GM23338 (cell line): ENCODE data around the gene HAS3. TPM values are rescaled to one million over a fixed set of nuclear protein-coding genes. Genes with fewer than 3 reads are reported as not detected.

Experiments
- ATAC-seq: fragments of 200-7000 bp; cut with Tn5 transposase; 3 replicates; pipeline ENCODE4 v1.9.1; 2020
- DNase-seq: peaks from one replicate; pipeline ENCODE4 v3.0.0-alpha.2; 2015; ENCODE audit warnings: low spot score
- H2AFZ ChIP-seq: fragments of 200-600 bp; sonication (generic); 2 replicates; pipeline ENCODE4 v1.8.0; 2016; ENCODE audit warnings: antibody characterized with exemption, mild to moderate bottlenecking, moderate library complexity
- H3F3A ChIP-seq: fragments of 200-600 bp; sonication (generic); replicated peaks from 2 replicates; pipeline ENCODE4 v1.8.0; 2017; ENCODE audit warnings: antibody characterized with exemption, mixed run types, low read depth
- H3K27ac ChIP-seq: fragments of 200-600 bp; sonication (generic); 2 replicates; pipeline ENCODE4 v1.6.1; 2016; ENCODE audit warnings: low read depth
- H3K27me3 ChIP-seq: fragments of 200-600 bp; sonication (generic); 2 replicates; pipeline ENCODE4 v1.8.0; 2016; ENCODE audit warnings: mild to moderate bottlenecking, mixed run types, moderate library complexity; ENCODE audit not compliant: insufficient read depth
- H3K36me3 ChIP-seq: fragments of 200-600 bp; sonication (generic); 2 replicates; pipeline ENCODE4 v1.8.0; 2016; ENCODE audit warnings: mild to moderate bottlenecking; ENCODE audit not compliant: insufficient read depth
- H3K4me1 ChIP-seq: fragments of 200-600 bp; sonication (generic); 2 replicates; pipeline ENCODE4 v1.8.0; 2016; ENCODE audit warnings: mild to moderate bottlenecking, moderate library complexity; ENCODE audit not compliant: insufficient read depth
- H3K4me2 ChIP-seq: fragments of 200-600 bp; sonication (generic); 2 replicates; pipeline ENCODE4 v1.7.1; 2017; ENCODE audit warnings: mixed run types
- H3K4me3 ChIP-seq: fragments of 200-600 bp; sonication (generic); 2 replicates; pipeline ENCODE4 v1.6.1; 2016; ENCODE audit warnings: mixed run types
- H3K79me2 ChIP-seq: fragments of 200-600 bp; sonication (generic); replicated peaks from 2 replicates; pipeline ENCODE4 v1.8.0; 2017; ENCODE audit warnings: mild to moderate bottlenecking; ENCODE audit not compliant: insufficient read depth
- H3K9me2 ChIP-seq: fragments of 200-600 bp; sonication (generic); 2 replicates; pipeline ENCODE4 v1.8.0; 2017; ENCODE audit not compliant: insufficient read depth
- H4K20me1 ChIP-seq: fragments of 200-600 bp; sonication (generic); replicated peaks from 2 replicates; pipeline ENCODE4 v1.8.0; 2017; ENCODE audit warnings: mild to moderate bottlenecking; ENCODE audit not compliant: insufficient read depth
- H3K27ac Mint-ChIP-seq: 2 replicates; pipeline ENCODE4 v1.8.0; 2020; ENCODE audit warnings: inconsistent platforms, mild to moderate bottlenecking, moderate library complexity, mixed read lengths
- H3K27me3 Mint-ChIP-seq: 3 replicates; pipeline ENCODE4 v1.8.0; 2022; ENCODE audit warnings: low read depth, mild to moderate bottlenecking, moderate library complexity, mixed read lengths, inconsistent platforms; ENCODE audit not compliant: insufficient read depth, poor library complexity
- H3K36me3 Mint-ChIP-seq: 3 replicates; pipeline ENCODE4 v1.8.0; 2021; ENCODE audit warnings: low read depth, mild to moderate bottlenecking, inconsistent platforms, moderate library complexity, mixed read lengths
- H3K4me1 Mint-ChIP-seq: 3 replicates; pipeline ENCODE4 v1.8.0; 2020; ENCODE audit warnings: mild to moderate bottlenecking, inconsistent platforms, mixed read lengths
- H3K4me3 Mint-ChIP-seq: 3 replicates; pipeline ENCODE4 v1.8.0; 2021; ENCODE audit warnings: moderate library complexity, mild to moderate bottlenecking, inconsistent platforms, mixed read lengths
- H3K9me3 Mint-ChIP-seq: 3 replicates; pipeline ENCODE4 v1.8.0; 2020; ENCODE audit warnings: moderate library complexity, mild to moderate bottlenecking, inconsistent platforms, mixed read lengths
- EZH2 ChIP-seq: fragments of 200-600 bp; sonication (generic); IDR thresholded peaks from one replicate; pipeline ENCODE4 v1.8.0; 2017; ENCODE audit warnings: antibody characterized with exemption, mild to moderate bottlenecking, low read depth; ENCODE audit not compliant: unreplicated experiment
- EZH2phosphoT487 ChIP-seq: fragments of 200-600 bp; sonication (generic); IDR thresholded peaks from one replicate; pipeline ENCODE4 v1.8.1; 2018; ENCODE audit warnings: antibody characterized with exemption; ENCODE audit not compliant: unreplicated experiment
- NANOG ChIP-seq: IDR thresholded peaks from 2 replicates; pipeline ENCODE4 v1.6.1; 2016; ENCODE audit warnings: antibody characterized with exemption, borderline replicate concordance
- STAT1 ChIP-seq: IDR thresholded peaks from one replicate; pipeline ENCODE4 v1.6.1; 2016; ENCODE audit warnings: antibody characterized with exemption; ENCODE audit not compliant: unreplicated experiment
- ZNF114 ChIP-seq: fragments of 250-450 bp; sonication (Bioruptor Pico); IDR thresholded peaks from 2 replicates; pipeline ENCODE4 v1.5.0; 2020; ENCODE audit warnings: mild to moderate bottlenecking, moderate library complexity
- polyA plus RNA-seq: library from polyadenylated mRNA; unstranded; fragments of >200 nt; fragmentation: Nextera tagmentation; extraction: Ambion mirVana; gene quantifications from 2 replicates; pipeline ENCODE4 v1.2.1, GENCODE V29; 2016
- total RNA-seq: library from RNA; depleted of rRNA; stranded (reverse); fragments of >200 nt; shearing (Covaris generic); gene quantifications from 2 replicates; pipeline ENCODE4 v1.2.3, GENCODE V29; 2014
- TF ChIP-seq, protein P1 (sequence below), 2 experiments: fragments of 200-600 bp in 1 of 2; sonication (generic) in 1 of 2; conservative IDR thresholded peaks; 2 replicates each; pipeline versions ENCODE4 v1.5.1 to v1.6.1; 2016 to 2017; ENCODE audit warnings: antibody characterized with exemption in 2 of 2, low read depth in 2 of 2, mild to moderate bottlenecking in 2 of 2, moderate library complexity in 1 of 2
- TF ChIP-seq, protein P2 (sequence below): fragments of 250-450 bp; sonication (Bioruptor Pico); IDR thresholded peaks from 2 replicates; pipeline ENCODE4 v1.5.0; 2020; ENCODE audit warnings: mild to moderate bottlenecking, moderate library complexity
- TF ChIP-seq, protein P3 (sequence below): IDR thresholded peaks from one replicate; pipeline ENCODE4 v1.6.1; 2018; ENCODE audit warnings: antibody characterized with exemption; ENCODE audit not compliant: unreplicated experiment

HAS3 gene
- total and polyA plus RNA-seq, 2 experiments from 2014 or later = 7.3 to 54.9 TPM

DNA sequence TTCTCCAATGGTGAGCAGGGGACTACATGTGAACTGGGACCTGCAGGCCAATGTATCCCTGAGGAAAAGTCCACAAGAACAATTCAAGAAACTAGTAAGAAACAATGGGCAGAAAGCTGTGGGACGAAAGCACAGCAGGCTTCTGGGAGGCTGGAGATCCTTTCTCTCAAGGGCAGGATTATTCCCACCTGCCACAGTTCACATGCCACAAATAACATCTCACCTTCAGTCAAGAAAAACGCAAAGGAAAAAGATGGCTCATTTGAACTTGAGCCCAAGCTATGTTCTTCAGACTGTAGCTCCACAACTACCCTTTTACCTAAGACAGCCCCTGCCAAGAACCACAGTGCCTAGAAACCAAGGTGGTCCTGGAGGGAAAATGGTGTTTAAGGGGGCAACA, 13.0 kb downstream of the HAS3 start (continued):
- TF ChIP-seq STAT1 = no peak
- TF ChIP-seq, protein P1, sequence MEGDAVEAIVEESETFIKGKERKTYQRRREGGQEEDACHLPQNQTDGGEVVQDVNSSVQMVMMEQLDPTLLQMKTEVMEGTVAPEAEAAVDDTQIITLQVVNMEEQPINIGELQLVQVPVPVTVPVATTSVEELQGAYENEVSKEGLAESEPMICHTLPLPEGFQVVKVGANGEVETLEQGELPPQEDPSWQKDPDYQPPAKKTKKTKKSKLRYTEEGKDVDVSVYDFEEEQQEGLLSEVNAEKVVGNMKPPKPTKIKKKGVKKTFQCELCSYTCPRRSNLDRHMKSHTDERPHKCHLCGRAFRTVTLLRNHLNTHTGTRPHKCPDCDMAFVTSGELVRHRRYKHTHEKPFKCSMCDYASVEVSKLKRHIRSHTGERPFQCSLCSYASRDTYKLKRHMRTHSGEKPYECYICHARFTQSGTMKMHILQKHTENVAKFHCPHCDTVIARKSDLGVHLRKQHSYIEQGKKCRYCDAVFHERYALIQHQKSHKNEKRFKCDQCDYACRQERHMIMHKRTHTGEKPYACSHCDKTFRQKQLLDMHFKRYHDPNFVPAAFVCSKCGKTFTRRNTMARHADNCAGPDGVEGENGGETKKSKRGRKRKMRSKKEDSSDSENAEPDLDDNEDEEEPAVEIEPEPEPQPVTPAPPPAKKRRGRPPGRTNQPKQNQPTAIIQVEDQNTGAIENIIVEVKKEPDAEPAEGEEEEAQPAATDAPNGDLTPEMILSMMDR (conservative IDR thresholded peaks at IDR 0.05; ENCODE audit: low read depth in 2 of 2) = no peak

- peaks cover 53% of the 10 kb centered on the region for H3F3A ChIP-seq
- H3K27ac ChIP-seq = no peak overlapping the region
- no peaks in the 10 kb centered on the region for H3K9me2 ChIP-seq
- ATAC-seq (no peak), DNase-seq (no peak)
- peaks cover 3% of the 10 kb centered on the region; the same call in 1 of the 3 replicates for H3K9me3 Mint-ChIP-seq
- H3K27me3 ChIP-seq = no peaks in the 10 kb centered on the region
- no peak overlapping the region for H3K27ac Mint-ChIP-seq
- peaks cover 44% of the 10 kb centered on the region for H3K36me3 ChIP-seq
- H3K4me1 Mint-ChIP-seq = peaks cover 3% of the 10 kb centered on the region; the same call in 2 of the 3 replicates
- H3K27me3 Mint-ChIP-seq = peaks cover 7% of the 10 kb centered on the region
- H4K20me1 ChIP-seq = peaks cover 17% of the 10 kb centered on the region
- TF ChIP-seq EZH2 (no peak), EZH2phosphoT487 (no peak), STAT1 (no peak), NANOG (no peak), ZNF114 (no peak)
- TF ChIP-seq, protein P2, sequence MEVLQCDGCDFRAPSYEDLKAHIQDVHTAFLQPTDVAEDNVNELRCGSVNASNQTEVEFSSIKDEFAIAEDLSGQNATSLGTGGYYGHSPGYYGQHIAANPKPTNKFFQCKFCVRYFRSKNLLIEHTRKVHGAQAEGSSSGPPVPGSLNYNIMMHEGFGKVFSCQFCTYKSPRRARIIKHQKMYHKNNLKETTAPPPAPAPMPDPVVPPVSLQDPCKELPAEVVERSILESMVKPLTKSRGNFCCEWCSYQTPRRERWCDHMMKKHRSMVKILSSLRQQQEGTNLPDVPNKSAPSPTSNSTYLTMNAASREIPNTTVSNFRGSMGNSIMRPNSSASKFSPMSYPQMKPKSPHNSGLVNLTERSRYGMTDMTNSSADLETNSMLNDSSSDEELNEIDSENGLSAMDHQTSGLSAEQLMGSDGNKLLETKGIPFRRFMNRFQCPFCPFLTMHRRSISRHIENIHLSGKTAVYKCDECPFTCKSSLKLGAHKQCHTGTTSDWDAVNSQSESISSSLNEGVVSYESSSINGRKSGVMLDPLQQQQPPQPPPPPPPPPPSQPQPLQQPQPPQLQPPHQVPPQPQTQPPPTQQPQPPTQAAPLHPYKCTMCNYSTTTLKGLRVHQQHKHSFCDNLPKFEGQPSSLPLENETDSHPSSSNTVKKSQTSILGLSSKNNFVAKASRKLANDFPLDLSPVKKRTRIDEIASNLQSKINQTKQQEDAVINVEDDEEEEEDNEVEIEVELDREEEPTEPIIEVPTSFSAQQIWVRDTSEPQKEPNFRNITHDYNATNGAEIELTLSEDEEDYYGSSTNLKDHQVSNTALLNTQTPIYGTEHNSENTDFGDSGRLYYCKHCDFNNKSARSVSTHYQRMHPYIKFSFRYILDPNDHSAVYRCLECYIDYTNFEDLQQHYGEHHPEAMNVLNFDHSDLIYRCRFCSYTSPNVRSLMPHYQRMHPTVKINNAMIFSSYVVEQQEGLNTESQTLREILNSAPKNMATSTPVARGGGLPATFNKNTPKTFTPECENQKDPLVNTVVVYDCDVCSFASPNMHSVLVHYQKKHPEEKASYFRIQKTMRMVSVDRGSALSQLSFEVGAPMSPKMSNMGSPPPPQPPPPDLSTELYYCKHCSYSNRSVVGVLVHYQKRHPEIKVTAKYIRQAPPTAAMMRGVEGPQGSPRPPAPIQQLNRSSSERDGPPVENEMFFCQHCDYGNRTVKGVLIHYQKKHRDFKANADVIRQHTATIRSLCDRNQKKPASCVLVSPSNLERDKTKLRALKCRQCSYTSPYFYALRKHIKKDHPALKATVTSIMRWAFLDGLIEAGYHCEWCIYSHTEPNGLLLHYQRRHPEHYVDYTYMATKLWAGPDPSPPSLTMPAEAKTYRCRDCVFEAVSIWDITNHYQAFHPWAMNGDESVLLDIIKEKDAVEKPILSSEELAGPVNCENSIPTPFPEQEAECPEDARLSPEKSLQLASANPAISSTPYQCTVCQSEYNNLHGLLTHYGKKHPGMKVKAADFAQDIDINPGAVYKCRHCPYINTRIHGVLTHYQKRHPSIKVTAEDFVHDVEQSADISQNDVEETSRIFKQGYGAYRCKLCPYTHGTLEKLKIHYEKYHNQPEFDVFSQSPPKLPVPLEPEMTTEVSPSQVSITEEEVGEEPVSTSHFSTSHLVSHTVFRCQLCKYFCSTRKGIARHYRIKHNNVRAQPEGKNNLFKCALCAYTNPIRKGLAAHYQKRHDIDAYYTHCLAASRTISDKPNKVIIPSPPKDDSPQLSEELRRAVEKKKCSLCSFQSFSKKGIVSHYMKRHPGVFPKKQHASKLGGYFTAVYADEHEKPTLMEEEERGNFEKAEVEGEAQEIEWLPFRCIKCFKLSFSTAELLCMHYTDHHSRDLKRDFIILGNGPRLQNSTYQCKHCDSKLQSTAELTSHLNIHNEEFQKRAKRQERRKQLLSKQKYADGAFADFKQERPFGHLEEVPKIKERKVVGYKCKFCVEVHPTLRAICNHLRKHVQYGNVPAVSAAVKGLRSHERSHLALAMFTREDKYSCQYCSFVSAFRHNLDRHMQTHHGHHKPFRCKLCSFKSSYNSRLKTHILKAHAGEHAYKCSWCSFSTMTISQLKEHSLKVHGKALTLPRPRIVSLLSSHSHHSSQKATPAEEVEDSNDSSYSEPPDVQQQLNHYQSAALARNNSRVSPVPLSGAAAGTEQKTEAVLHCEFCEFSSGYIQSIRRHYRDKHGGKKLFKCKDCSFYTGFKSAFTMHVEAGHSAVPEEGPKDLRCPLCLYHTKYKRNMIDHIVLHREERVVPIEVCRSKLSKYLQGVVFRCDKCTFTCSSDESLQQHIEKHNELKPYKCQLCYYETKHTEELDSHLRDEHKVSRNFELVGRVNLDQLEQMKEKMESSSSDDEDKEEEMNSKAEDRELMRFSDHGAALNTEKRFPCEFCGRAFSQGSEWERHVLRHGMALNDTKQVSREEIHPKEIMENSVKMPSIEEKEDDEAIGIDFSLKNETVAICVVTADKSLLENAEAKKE (CRISPR knock-in tag) = no peak
- TF ChIP-seq, protein P3, sequence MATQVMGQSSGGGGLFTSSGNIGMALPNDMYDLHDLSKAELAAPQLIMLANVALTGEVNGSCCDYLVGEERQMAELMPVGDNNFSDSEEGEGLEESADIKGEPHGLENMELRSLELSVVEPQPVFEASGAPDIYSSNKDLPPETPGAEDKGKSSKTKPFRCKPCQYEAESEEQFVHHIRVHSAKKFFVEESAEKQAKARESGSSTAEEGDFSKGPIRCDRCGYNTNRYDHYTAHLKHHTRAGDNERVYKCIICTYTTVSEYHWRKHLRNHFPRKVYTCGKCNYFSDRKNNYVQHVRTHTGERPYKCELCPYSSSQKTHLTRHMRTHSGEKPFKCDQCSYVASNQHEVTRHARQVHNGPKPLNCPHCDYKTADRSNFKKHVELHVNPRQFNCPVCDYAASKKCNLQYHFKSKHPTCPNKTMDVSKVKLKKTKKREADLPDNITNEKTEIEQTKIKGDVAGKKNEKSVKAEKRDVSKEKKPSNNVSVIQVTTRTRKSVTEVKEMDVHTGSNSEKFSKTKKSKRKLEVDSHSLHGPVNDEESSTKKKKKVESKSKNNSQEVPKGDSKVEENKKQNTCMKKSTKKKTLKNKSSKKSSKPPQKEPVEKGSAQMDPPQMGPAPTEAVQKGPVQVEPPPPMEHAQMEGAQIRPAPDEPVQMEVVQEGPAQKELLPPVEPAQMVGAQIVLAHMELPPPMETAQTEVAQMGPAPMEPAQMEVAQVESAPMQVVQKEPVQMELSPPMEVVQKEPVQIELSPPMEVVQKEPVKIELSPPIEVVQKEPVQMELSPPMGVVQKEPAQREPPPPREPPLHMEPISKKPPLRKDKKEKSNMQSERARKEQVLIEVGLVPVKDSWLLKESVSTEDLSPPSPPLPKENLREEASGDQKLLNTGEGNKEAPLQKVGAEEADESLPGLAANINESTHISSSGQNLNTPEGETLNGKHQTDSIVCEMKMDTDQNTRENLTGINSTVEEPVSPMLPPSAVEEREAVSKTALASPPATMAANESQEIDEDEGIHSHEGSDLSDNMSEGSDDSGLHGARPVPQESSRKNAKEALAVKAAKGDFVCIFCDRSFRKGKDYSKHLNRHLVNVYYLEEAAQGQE = no peak
- TF ChIP-seq, protein P1 (conservative IDR thresholded peaks at IDR 0.05; ENCODE audit: low read depth in 2 of 2) = no peak
- no peak overlapping the region for H3K4me3 ChIP-seq
- no peaks in the 10 kb centered on the region for H3K4me1 ChIP-seq
- H3K36me3 Mint-ChIP-seq = peaks cover 85% of the 10 kb centered on the region
- H3K4me2 ChIP-seq = no peak overlapping the region
- H3K79me2 ChIP-seq = peaks cover 12% of the 10 kb centered on the region
- H3K4me3 Mint-ChIP-seq = no peak overlapping the region
- no peak overlapping the region for H2AFZ ChIP-seq
These were observed 13.5 kb downstream of the HAS3 start for GRCh38 chr16:69118994-69119393.
